Activated T-cell treated with anti-CD3 and anti-CD28 coated beads, Interleukin-2, amount 50 U/mL, for 72 hours (primary cell): ENCODE results near the gene MANF. TPM values are rescaled to one million over a fixed set of nuclear protein-coding genes. Genes with fewer than 3 reads are reported as not detected.

Experiments used
- ATAC-seq, 2 donors: fragments of 150-1000 bp; cut with Tn5 transposase; replicated peaks in 1 of 2; 2 replicates each; pipeline ENCODE4 v1.10.0; 2021; ENCODE audit warnings: moderate library complexity in 2 of 2, mild to moderate bottlenecking in 1 of 2
- DNase-seq, 2 donors: peaks; one replicate each; pipeline ENCODE4 v3.0.0; 2021 to 2022; ENCODE audit warnings: mixed read lengths in 1 of 2
- H3K27ac Mint-ChIP-seq: one replicate; pipeline ENCODE4 v1.8.0; 2022; ENCODE audit warnings: mild to moderate bottlenecking, moderate library complexity, mixed read lengths
- H3K27me3 Mint-ChIP-seq: one replicate; pipeline ENCODE4 v1.8.0; 2022; ENCODE audit warnings: low read depth, mixed read lengths
- H3K36me3 Mint-ChIP-seq, 2 donors: one replicate each; pipeline ENCODE4 v1.8.0; 2022; ENCODE audit warnings: mixed read lengths in 2 of 2, mild to moderate bottlenecking in 1 of 2; ENCODE audit not compliant: insufficient read depth in 2 of 2
- H3K4me1 Mint-ChIP-seq: one replicate; pipeline ENCODE4 v1.8.0; 2022; ENCODE audit warnings: low read depth, mixed read lengths
- H3K4me3 Mint-ChIP-seq, 2 donors: one replicate each; pipeline ENCODE4 v1.8.0; 2022; ENCODE audit warnings: mild to moderate bottlenecking in 2 of 2, mixed read lengths in 2 of 2, moderate library complexity in 2 of 2
- H3K9me3 Mint-ChIP-seq, 2 donors: one replicate each; pipeline ENCODE4 v1.8.0; 2022; ENCODE audit warnings: mixed read lengths in 2 of 2
- total RNA-seq, 2 donors: library from RNA; stranded (reverse); gene quantifications; one replicate each; pipeline ENCODE4 v1.2.3, GENCODE V29; 2022

The MANF gene
- total RNA-seq, 2 donors from 2014 or later: 112 to 141 TPM

GRCh38 chr3:51397392-51397791, 12.3 kb downstream of the MANF start:
- no peak for ATAC-seq
- H3K9me3 Mint-ChIP-seq: no peaks in the 10 kb centered on the region
- peaks cover 5 to 19% of the 10 kb centered on the region in 2 donors for H3K36me3 Mint-ChIP-seq
- peak overlapping the region; percentile 94 for H3K27ac Mint-ChIP-seq
- no peak for DNase-seq
- no peak overlapping the region for H3K4me3 Mint-ChIP-seq
- no peaks in the 10 kb centered on the region for H3K27me3 Mint-ChIP-seq
- peaks cover 39% of the 10 kb centered on the region for H3K4me1 Mint-ChIP-seq

DNA sequence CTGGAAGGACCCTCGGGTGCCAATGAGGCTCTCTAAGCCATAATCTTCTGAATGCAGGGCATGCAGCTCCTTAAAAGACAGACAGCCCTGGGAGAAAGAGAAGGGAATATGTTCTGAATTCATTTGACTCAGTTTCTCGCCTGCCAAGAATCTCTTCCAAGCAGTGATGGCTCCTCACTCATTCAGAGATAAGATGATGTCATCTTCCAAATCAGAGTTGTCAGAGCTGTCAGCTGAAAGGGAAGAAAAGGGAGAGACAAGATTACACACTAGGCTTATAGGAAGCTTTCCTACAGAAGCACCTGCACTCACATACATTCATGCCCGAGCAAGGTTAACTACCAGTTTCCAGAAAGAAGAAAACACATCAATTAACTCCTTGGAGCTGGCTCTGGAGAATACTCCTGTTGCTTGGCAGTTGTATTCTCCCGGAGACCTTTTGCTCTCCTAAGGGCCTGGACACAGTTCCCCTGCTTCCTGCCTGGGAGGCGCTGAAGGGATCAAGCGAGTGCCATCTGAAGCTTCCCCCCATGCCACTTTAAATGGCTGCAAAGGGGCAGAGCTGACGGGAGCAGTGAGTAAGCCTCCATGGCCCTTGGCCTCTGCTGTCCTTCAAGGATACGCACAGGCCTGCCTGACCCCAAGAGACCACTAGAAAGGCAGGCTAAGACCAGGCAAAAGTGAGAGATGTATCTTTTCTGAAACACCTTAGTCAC, 13.7 kb downstream of the MANF start:
- no peak overlapping the region for H3K4me3 Mint-ChIP-seq
- ATAC-seq (no peak), DNase-seq (no peak)
- H3K27me3 Mint-ChIP-seq: no peaks in the 10 kb centered on the region
- H3K36me3 Mint-ChIP-seq: peaks cover 7 to 16% of the 10 kb centered on the region in 2 donors
- H3K4me1 Mint-ChIP-seq: peaks cover 28% of the 10 kb centered on the region
- H3K27ac Mint-ChIP-seq: peak overlapping the region; percentile 43
- no peaks in the 10 kb centered on the region for H3K9me3 Mint-ChIP-seq

- no peak for DNase-seq
- H3K27ac Mint-ChIP-seq: no peak overlapping the region
- peaks cover 14% of the 10 kb centered on the region for H3K4me1 Mint-ChIP-seq
- peaks cover 5 to 6% of the 10 kb centered on the region in 2 donors for H3K36me3 Mint-ChIP-seq
- no peaks in the 10 kb centered on the region for H3K9me3 Mint-ChIP-seq
- no peak overlapping the region for H3K4me3 Mint-ChIP-seq
- no peaks in the 10 kb centered on the region for H3K27me3 Mint-ChIP-seq
- ATAC-seq: no peak
Measured at GRCh38 chr3:51400166-51400565, 15.1 kb downstream of the MANF start.

GRCh38 chr3:51401735-51402134, 16.6 kb downstream of the MANF start:
- H3K4me1 Mint-ChIP-seq: peaks cover 9% of the 10 kb centered on the region
- no peak for DNase-seq
- peaks cover 3 to 5% of the 10 kb centered on the region in 2 donors for H3K36me3 Mint-ChIP-seq
- no peaks in the 10 kb centered on the region for H3K9me3 Mint-ChIP-seq
- no peaks in the 10 kb centered on the region for H3K27me3 Mint-ChIP-seq
- no peak for ATAC-seq
- no peak overlapping the region for H3K27ac Mint-ChIP-seq
- H3K4me3 Mint-ChIP-seq: no peak overlapping the region

- Mint-ChIP-seq H3K36me3 (peaks cover 3 to 5% of the 10 kb centered on the region in 2 donors), H3K9me3 (no peaks in the 10 kb centered on the region), H3K4me3 (no peak overlapping the region), H3K27ac (peak overlapping the region; percentile 84), H3K27me3 (no peaks in the 10 kb centered on the region), H3K4me1 (peaks cover 8% of the 10 kb centered on the region)
- no peak for DNase-seq
- ATAC-seq: no peak
Measured at GRCh38 chr3:51403675-51404074, 18.6 kb downstream of the MANF start.

DNA sequence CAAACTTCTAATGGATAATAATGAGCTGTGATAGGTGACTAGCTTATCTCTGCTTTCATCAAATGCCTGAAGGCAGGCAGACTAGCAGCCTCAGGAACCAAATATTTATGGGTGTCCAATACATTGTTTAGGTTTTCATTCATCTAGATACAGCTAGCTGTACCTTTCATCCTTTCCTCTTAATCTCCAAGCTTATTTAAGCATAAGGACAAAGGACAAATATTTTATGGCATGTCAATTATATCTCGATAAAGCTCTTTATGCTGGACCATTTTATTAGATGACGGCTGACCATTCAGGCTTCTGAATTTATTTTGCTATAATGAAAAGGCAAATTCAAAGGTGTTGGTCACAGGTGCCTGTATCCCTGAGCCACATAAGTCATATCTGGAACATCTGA, 22.9 kb downstream of the MANF start:
- Mint-ChIP-seq H3K4me3 (no peak overlapping the region), H3K27me3 (no peaks in the 10 kb centered on the region), H3K27ac (peak overlapping the region; percentile 74), H3K36me3 (peaks cover 7 to 15% of the 10 kb centered on the region in 2 donors), H3K9me3 (no peaks in the 10 kb centered on the region), H3K4me1 (peaks cover 8% of the 10 kb centered on the region)
- no peak for ATAC-seq
- DNase-seq: no peak

DNA sequence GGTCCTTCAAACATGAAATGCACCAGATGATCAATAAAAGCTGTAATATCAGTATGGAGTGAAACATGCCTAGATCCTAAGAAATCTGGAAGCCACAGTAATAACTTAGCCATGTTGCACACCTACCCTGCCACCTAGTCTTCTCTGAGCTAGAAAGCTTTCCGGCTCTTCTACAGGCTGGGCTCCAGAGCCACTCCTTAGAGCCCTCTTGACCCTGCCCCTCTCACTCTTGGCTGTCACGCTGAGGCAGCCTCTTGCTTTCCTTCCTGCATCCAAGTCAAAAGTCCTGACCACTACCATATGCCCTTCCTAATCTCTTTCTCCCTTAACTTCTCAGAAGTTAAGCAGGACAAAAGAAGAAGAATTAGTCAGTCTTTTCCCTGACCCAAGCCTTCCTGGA, 23.7 kb downstream of the MANF start:
- Mint-ChIP-seq H3K9me3 (no peaks in the 10 kb centered on the region), H3K4me1 (peaks cover 8% of the 10 kb centered on the region), H3K27me3 (no peaks in the 10 kb centered on the region), H3K27ac (no peak overlapping the region), H3K36me3 (peaks cover 6 to 17% of the 10 kb centered on the region in 2 donors), H3K4me3 (no peak overlapping the region)
- DNase-seq: no peak
- ATAC-seq: no peak

DNA sequence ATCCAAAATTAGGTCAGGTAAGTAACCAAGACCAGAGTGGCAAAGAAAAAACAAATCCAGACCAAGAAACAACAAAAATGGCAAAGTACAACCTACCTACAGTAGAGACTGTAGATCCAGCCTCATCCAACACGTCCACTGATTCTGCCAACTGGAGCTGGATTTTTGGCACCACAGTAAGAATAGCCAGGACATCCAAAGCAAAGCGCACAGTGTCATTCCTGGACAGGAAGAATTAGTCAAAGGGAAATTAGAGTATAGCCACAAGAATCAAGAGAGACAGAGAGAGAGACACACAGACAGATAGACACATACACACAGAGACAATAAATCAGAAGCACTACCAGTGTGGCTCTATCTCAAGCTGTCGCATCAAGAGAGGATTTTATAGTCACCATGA, 37.1 kb downstream of the MANF start:
- no peak overlapping the region for H3K4me3 Mint-ChIP-seq
- H3K4me1 Mint-ChIP-seq: no peaks in the 10 kb centered on the region
- H3K9me3 Mint-ChIP-seq: no peaks in the 10 kb centered on the region
- H3K27ac Mint-ChIP-seq: peak overlapping the region; percentile 9
- no peaks in the 10 kb centered on the region for H3K27me3 Mint-ChIP-seq
- DNase-seq: no peak
- no peak for ATAC-seq
- H3K36me3 Mint-ChIP-seq: peaks cover 3 to 31% of the 10 kb centered on the region in 2 donors

GRCh38 chr3:51426921-51427320, 41.8 kb downstream of the MANF start:
- H3K36me3 Mint-ChIP-seq: peaks cover 3 to 22% of the 10 kb centered on the region in 2 donors
- no peaks in the 10 kb centered on the region for H3K27me3 Mint-ChIP-seq
- DNase-seq: no peak
- no peaks in the 10 kb centered on the region for H3K4me1 Mint-ChIP-seq
- no peak overlapping the region for H3K4me3 Mint-ChIP-seq
- ATAC-seq: no peak
- no peaks in the 10 kb centered on the region for H3K9me3 Mint-ChIP-seq
- peak overlapping the region; percentile 57 for H3K27ac Mint-ChIP-seq

- no peak for ATAC-seq
- Mint-ChIP-seq H3K27me3 (no peaks in the 10 kb centered on the region), H3K4me3 (no peak overlapping the region), H3K9me3 (no peaks in the 10 kb centered on the region), H3K27ac (no peak overlapping the region), H3K36me3 (peaks cover 0 to 23% of the 10 kb centered on the region in 2 donors), H3K4me1 (no peaks in the 10 kb centered on the region)
- no peak for DNase-seq
Measured at GRCh38 chr3:51429138-51429537, 44.0 kb downstream of the MANF start.

GRCh38 chr3:51434110-51434509, 49.0 kb downstream of the MANF start:
- H3K4me3 Mint-ChIP-seq: no peak overlapping the region
- peaks cover 0 to 25% of the 10 kb centered on the region in 2 donors for H3K36me3 Mint-ChIP-seq
- no peaks in the 10 kb centered on the region for H3K9me3 Mint-ChIP-seq

GRCh38 chr3:51434746-51435327, 49.7 kb downstream of the MANF start:
- no peaks in the 10 kb centered on the region for H3K27me3 Mint-ChIP-seq
- H3K4me1 Mint-ChIP-seq: no peaks in the 10 kb centered on the region
- DNase-seq: peak; percentile 35 to 47
- ATAC-seq: peak; percentile 79 to 84
- no peak overlapping the region for H3K4me3 Mint-ChIP-seq
- H3K27ac Mint-ChIP-seq: peak overlapping the region; percentile 35
- no peaks in the 10 kb centered on the region for H3K9me3 Mint-ChIP-seq
- peaks cover 0 to 21% of the 10 kb centered on the region in 2 donors for H3K36me3 Mint-ChIP-seq

More at GRCh38 chr3:51434110-51434509, 49.0 kb downstream of the MANF start:
- DNase-seq (no peak), ATAC-seq (no peak)
- H3K27ac Mint-ChIP-seq: no peak overlapping the region
- no peaks in the 10 kb centered on the region for H3K27me3 Mint-ChIP-seq
- no peaks in the 10 kb centered on the region for H3K4me1 Mint-ChIP-seq

DNA sequence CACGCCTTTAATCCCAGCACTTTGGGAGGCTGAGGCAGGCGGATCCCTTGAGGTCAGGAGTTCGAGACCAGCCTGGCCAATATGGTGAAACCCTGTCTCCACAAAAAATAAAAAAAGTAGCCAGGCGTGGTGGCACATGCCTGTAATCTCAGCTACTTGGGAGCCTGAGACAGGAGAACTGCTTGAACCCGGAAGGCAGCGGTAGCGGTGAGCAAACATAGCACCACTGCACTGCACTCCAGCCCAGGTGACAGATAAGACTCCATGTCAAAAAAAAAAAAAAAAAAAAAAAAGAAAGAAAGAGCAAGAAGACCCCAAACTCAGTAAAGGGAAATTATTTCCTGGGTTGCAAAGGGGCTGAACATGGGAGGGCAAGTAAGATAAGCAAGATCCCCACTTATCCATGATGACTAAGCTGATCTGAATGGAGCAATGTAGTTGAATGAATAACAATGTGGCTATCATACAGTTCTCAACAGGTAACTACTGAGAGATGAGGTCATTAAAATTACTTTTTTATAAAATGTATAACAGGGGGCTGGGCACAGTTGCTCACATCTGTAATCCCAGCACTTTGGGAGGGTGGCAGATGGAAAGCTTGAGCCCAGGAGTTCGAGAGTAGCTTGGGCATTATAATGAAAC, 52.0 kb downstream of the MANF start:
- Mint-ChIP-seq H3K9me3 (no peaks in the 10 kb centered on the region), H3K4me1 (no peaks in the 10 kb centered on the region), H3K4me3 (no peak overlapping the region), H3K27ac (peak overlapping the region; percentile 38), H3K27me3 (no peaks in the 10 kb centered on the region), H3K36me3 (peaks cover 0 to 30% of the 10 kb centered on the region in 2 donors)
- ATAC-seq (no peak), DNase-seq (no peak)
